HG02759 (cell line): ENCODE results near the gene STBD1.
A peak's percentile ranks its signal among the peaks of the same experiment; 100 is the strongest.
"Not testable (repeated sequence)": the region's sequence is repeated elsewhere in the genome, so short reads cannot be mapped to it uniquely, and the experiment has no call there.

Experiments used
- ATAC-seq: cut with Tn5 transposase; IDR thresholded peaks from one replicate; pipeline ENCODE4 v1.9.1; 2021; ENCODE audit warnings: mild to moderate bottlenecking, moderate library complexity; ENCODE audit not compliant: unreplicated experiment

STBD1 gene

DNA sequence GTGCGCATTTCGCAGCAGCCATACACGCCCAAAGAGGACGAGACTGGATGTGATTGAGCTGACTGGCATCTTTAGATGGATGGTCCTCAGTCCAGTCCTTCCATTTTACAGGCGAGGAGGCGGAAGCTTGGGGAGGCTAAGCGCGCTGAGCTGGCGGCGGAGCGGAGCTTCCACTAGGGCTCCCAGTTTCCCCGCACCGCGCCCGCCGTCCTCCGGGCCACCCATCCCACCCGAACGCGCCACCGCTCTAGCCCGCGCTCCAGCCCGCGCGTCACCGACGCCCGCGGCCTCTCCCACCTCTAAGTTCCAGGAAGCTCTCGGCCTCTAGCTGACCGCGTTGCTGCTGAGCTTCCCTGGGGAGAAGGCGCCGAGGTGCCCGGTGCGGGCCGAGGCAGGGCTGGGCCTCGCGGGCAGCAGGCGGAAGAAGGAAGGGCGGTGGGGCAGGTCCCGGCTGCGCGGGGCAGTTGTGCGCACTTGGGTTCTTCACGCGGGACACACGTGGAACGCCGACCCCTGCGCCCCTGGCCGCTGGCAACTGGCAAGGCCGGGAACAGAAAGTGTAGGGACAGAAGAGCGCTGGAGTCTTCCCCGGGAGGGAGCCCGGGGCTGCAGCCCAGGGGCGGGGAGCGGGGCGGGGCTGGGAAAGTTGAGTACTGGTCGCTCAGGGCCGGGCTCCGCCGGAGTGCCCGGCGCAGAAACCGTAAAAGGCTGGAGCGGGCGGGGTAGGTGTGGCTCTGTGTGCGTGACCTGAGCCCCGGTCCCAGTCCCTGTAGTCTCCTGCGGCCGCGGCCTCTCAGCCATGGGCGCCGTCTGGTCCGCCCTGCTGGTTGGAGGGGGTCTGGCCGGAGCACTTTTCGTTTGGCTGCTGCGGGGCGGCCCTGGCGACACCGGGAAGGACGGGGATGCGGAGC lies at the start of gene STBD1:
Gene STBD1 (plus strand): TSS at position 763 of the 911 bp plus-strand sequence. CDS start 37 bp downstream, at position 800.
- ATAC-seq: peak; percentile 33

DNA sequence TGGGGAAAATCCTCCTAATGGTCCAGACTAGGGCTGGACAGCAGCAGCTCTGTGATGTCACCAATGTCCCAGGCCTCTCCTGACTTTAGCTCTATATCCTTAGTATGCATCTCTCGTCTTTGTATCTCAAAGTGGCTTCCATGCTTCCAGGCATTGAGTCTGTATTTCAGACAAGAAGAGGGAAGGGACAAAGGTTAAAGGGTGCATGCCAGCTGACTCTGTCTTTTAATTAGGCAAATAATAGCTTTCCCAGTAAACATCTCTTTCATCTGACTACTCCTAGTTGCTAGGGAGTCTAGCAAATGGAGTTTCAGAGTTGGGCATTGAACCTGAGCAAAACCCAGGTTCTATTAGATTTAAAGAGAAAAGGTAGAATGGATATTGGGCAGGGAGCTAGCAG lies 49.6 kb upstream of the STBD1 start:
- ATAC-seq: no peak

DNA sequence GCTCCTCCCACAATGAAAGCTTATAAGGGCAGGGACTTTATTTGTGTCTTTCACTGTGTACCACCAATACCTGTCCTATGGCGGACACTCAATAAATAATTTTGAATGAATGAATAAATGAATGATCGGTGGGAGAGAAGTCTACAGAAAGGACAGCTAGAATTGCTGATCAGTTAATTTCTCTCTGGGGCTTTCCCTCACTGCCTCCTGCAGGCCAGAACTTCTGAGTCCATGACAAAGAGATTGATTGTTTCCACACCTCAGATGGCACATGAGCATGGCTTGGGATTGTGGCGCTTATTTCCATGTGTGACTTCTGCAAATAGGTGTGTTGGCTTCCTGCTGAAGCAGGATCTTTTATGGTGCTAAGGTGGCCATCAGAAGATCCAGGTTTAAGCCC lies 48.7 kb upstream of the STBD1 start:
- no peak for ATAC-seq

- ATAC-seq: no peak
These were observed 46.0 kb upstream of the STBD1 start for GRCh38 chr4:76260571-76260970.

GRCh38 chr4:76265631-76266218 lies 40.8 kb upstream of the STBD1 start:
- no peak for ATAC-seq

GRCh38 chr4:76266627-76267026 lies 39.9 kb upstream of the STBD1 start:
- ATAC-seq: no peak

DNA sequence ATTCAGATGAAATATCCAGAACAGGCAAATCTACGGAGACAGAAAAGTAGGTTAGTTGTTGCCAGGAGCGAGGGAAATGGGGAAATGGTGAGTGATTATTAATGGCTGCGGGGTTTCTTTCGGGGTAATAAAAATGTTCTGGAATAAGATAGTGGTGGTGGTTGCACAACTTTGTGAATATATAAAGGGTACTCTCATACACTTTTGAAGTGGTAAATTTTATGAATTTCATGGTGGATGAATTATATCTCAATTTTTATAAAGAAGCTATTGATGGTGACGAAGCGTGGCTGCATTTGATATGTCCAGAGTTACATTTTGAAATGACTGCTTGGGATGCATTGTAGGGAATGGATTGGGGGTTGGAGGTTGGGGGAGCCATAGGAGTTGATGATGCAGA lies 38.7 kb upstream of the STBD1 start:
- no peak for ATAC-seq

DNA sequence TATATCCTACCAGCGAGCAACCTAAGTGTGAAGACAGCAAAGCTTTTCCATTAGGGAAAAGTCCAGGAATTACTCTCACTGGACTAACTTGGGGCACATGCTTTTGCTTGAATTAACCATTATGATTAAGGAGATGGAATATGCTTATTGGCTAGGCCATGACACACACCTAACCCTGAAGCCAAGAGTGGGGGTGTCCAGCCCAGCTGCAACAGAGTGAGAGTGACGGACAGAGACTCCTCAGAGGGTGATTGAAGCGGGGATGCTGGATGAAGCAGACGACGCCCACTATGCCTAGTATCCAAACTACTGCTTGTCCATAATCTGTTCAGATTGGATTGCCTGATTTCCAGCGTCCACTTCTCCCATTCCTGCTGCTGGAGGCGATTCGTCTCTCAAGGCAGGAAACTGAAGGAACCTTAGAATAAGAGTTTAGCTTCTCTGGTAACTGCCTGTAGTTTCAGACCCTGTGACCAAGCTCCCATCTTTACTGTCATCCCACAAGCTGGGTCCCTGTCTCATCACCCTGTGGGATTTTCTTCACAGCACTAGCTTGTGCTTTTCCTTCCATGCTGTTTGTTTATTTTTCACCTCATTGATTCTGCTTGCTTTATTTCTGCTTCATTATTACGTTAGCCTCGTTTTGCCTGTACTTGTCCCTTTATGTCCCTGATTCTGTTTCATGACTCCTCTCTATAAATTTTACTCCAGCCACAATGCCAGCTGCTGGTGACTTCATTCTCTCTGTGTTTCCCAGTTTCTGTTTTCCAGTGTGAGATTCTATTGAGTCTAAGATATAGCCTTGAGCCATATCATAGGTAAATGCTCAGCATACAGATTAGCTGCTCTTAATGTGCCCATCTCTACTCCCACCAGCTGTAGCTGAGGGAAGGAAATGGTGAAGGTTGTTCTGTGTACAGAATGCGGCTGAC lies 36.0 kb upstream of the STBD1 start:
- no peak for ATAC-seq

DNA sequence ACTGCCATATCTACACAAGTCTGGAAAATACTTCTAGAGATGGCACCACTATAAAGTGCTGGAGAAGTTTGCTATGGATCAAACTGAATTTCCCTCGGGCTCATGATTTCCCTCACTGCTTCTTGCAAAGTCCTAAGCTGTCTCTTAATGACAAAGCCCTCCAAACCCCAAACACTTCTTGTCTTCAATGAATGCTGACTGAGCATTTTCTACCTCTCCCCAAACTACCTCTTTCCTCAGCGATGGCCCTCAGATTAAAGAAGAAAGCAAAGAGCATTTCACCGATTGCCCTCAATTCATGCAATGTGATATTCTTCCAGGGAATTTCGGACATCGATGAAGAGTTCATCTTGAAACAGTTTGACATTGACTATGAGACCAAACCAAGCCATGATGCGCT lies 35.3 kb upstream of the STBD1 start:
- ATAC-seq: no peak

- ATAC-seq: no peak
These were observed 34.5 kb upstream of the STBD1 start for GRCh38 chr4:76272073-76272472.

- no peak for ATAC-seq
These were observed 34.0 kb upstream of the STBD1 start for GRCh38 chr4:76272582-76272981.

DNA sequence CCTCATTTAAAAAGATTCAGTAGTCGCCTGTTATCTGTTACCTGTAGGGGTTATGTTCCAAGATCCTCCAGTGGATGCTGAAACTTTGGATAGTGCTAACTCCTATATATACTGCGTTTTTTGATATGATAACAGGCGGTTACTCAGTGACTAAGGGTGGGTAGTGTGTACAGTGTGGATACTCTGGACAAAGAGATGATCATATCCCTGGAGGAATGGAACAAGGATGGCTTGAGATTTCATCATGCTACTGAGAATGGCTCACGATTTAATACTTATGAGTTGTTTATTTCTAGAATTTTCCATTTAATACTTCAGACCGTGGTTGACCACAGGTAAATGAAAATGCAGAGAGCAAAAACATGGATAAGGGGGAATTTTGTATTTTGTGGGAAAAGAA lies 33.5 kb upstream of the STBD1 start:
- no peak for ATAC-seq

DNA sequence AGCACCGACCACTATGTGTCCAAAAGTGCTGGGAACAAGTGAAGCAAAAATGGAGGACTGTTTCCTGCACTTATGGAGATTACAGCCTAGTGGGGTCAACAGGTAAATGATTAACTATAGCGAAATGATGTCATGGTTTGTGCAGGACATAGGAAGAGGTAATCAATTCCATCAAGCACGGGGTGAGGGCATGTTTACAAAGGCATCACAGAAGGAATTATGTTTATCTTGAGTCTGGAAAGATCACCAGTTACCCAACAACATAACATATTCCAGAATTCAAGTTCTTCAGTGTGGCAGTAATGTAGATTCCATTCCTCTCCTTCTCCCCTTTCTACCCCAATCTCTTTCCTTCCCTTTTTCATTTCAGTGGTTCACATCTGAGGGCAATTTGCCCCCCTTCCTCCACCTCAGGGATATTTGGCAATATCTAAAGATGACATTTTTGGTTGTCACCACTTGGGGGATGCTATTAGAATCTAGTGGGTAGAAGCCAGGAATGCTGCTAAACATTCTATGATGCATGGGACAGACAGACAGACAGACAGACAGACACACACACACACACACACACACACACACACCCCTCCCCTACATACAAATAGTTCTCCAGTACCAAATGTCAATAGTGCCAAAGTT lies 30.9 kb upstream of the STBD1 start:
- ATAC-seq: no peak

DNA sequence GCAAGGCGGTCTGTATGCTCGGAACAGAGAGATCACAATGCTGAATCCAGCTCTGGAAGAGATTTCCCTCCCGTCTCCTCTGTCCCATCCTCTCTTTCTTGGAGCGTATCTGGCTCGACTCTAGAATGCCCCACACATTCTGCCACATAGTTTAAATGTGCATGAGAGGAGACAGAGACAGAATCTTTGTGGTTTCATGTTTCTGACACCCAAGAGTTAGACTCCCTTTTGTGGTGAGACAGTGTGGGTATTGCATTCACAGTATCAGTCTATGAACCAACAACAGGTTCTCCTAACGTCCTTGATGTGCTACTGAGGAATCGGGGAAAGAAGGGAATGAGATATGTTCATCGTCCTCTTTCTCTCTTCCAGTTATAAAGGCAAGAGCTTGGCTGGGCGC lies 29.7 kb upstream of the STBD1 start:
- ATAC-seq: no peak

DNA sequence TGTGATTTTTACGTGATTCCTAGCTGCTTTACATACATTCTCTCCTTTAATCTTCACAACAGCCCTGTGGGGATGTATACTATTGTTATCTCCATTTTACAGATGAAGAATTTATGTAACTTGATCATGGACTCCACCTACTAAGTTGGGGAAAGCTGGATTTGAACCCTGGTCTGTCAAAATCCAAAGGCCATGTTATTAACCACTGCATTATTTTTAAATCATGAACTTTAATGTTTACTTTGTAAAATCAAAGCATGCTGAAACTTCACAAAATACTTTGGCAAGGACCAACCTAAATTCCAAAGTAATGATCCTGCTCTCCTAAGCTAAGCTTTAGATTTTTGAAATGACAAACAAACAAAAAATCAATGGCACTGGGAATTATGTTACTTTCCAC lies 28.9 kb upstream of the STBD1 start:
- ATAC-seq: no peak

DNA sequence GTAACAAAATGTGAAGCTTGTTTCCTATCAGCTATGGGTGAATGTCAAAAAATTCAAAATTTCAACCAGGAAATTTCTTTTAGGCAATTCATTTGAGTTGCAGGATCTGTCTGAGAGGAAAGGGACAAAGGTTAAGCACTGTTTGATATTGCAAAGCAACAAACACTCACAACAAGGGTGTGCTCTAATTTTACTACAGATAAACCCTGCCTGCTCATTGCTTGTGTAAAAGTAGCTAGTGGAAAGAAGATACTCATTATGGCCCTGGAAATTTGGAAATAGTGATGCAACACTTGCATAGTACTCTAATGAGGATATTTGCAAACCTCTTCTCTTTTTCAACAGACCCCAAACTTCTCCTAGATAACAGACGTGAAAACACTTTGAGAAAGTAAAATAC lies 27.9 kb upstream of the STBD1 start:
- ATAC-seq: no peak

GRCh38 chr4:76279462-76279861 lies 27.1 kb upstream of the STBD1 start:
- no peak for ATAC-seq

DNA sequence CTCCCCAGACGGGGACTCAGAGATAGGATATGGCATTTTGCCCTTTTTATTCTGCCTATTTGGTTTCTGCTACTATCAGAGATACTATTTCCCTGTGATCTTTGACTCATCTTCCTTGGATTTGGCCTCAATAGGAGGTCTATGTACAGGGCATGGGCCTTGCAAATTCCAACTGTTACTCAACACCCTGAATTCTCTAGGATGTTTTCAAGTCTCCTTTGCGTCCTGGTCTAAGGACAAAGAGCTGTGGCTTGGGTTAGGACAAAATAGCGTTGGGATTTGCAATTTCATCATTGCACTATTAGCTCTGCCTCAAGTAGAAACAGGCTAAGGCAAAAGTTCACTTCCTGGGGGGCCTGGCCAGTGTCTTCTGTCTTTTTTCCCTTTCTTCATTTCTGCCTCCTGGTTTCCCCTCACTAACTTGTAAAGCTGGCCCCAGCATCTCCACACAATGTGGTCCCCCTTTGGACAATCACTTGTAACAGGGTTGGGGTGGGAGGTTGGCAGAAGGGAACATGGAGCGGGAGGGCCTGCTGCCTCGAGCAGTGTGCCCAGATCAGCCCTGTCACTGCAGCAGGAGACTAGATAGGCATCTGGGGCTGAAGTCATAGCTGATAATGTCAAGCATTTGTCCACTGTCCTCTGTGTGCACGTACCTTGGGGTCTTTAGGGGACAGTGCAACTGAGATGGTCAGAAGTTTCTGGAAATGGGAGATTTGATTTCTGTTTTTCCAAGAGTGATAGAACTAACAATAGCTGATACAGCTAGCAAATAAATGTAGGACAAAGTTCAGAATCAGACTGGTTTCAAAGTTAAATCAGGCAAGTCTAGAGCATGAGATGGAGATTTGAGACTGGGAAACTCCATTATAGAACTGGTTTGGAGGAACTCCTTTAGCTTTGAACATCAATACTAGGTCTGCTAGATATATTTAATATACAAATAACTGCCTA lies 25.8 kb upstream of the STBD1 start:
- ATAC-seq: no peak

DNA sequence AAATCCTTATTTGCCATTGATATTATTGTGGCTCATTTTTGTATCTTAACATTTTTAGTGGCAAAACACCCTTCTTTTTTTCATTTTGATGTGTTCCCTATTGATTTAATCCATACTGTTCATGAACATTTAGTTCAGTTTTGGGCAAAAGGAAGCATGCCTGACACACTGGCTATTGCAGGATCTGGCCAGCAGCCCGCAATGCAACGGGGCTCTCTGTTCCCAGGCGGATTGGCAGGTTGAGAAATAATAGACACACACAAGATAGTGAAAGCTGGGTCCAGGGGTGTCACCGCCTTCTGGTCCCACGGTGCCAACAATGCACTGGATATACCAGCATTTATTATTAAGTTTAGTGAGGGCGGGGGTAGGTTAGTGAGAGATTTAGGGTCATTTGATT lies 24.9 kb upstream of the STBD1 start:
- not testable (repeated sequence) for ATAC-seq
